Fibroblast of mammary gland (primary cell): Measurements from ENCODE around the gene AFF3.
A peak's percentile ranks its signal among the peaks of the same experiment; 100 is the strongest.

Experiments used
- DNase-seq: peaks from one replicate; pipeline ENCODE4 v3.0.0-alpha.2; 2010; ENCODE audit warnings: low read depth
- H3K4me3 ChIP-seq: 2 replicates; pipeline ENCODE4 v1.5.1; 2011; ENCODE audit warnings: low read depth, mild to moderate bottlenecking, low read length, moderate library complexity; ENCODE audit not compliant: control insufficient read depth
- CTCF ChIP-seq: conservative IDR thresholded peaks from 2 replicates; pipeline ENCODE4 v1.5.1; 2011; ENCODE audit warnings: low read depth, low read length, inconsistent platforms; ENCODE audit not compliant: control insufficient read depth, insufficient read depth

The AFF3 gene

DNA sequence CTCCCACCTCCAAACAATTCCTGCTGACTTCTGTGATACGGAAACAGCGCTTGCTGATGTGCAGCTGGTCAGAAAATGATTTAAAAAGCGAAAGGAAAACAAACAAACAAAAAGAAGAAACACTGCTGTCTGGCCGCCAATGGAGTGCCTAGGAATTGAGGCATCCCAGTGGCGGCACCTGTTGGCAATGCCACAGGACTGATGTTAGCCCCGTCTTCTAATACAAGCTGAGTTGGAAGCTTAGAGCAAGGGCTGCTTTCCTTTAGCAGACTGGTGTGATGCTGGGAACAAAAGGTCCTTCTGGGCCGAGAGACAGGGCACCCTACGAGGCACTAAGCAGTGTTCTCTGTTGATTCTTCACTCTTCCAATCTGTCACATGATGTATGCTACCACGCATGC, 489.0 kb downstream of the AFF3 start:
- TF ChIP-seq CTCF: no peak
- H3K4me3 ChIP-seq: no peak overlapping the region
- DNase-seq: no peak

DNA sequence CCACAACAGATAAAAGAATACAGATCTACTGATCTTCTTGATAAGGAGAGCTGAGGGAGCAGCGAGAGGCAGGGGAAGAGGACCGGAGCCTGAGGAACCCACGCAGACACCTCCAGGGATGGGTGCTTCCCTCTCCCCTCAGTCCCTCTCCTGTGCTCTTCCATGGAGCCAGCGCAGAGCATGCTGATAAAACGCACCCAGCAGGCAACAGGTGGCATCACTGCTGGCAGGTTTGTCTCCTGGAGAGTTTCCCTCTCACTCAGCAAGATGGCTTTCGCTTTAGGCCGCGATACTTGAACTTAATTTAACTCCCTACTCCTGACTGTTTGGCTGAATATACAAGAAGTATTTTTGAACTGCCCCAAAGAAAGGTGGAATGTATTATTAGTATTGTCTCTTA, 489.5 kb downstream of the AFF3 start:
- no peak for TF ChIP-seq CTCF
- H3K4me3 ChIP-seq: no peak overlapping the region
- DNase-seq: no peak

- TF ChIP-seq CTCF: no peak
- no peak for DNase-seq
These were observed 490.3 kb downstream of the AFF3 start for GRCh38 chr2:99651930-99652670.

DNA sequence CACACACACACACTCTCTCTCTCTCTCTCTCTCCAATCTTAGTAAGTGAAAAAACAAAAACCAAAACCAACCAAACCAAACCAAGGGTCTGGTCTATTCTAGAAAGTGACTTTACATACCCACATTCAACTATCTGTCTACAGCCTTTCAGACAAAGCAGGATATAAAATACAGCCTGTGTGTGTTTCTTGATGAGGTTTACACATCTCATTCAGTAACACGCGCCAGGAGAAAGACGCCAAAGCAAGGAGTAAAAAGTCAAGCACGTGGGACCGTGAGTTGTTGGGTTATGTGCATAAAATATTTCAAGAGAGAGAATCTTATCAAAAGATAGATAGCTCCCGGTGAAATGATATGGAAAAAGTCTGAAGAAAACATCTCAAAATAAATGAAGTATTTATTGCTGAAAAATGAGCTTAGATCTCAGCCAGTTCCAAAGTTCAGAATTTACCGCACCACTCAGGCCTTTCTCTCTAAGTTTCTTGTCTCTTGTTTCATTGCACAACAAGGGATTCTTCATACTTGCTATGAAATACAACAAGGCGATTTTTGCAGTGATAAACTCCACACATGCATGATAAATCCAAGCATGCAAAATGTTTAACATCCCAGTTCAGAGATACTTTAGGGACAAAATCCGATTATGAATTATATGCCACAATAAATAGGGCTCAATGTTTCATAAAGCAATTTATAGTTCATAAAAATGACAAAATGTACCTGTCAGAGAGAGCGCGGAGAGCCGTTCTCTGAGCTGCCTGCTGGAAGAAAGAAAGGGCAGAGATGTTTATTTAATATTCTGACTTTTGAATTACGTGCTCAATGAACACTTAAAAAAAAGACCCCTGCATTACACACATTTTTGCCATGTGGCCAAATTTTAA, 493.2 kb downstream of the AFF3 start:
- no peak for DNase-seq
- TF ChIP-seq CTCF: no peak

More at GRCh38 chr2:99651930-99652670, 490.3 kb downstream of the AFF3 start:
- no peak overlapping the region for H3K4me3 ChIP-seq

DNA sequence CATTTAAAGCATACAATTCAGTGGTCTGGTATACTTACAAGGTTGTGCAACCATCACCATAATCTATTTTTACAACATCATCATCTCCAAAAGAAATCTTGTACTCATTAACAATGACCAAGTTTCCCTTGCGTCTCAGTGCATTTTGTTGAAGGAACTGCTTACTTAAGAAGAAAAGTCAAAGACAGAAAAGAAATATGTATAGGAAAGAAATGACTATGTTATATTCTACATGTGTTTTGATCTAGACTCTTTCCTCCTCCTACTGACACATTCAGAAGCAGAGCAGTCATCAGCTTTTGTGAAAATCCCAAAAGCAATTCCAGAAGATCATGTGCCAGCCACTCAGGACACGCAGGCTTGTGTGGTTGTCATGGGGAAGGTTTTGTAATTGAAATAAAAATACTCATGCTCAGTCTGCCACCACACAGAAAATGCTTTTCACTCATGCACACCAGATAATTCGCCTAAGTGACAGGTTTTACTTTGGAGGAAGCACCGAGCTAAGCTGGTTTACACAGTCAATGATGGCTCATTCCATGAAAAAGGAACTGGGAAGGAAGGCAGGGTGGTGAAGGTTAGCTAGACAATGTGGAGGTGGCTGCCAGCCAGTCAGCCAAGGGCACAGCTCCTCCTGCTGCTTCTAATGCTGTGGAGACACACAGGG, 494.1 kb downstream of the AFF3 start:
- DNase-seq: peak; percentile 28
- no peak for TF ChIP-seq CTCF
- H3K4me3 ChIP-seq: no peak overlapping the region

More for the DNA sequence above, 493.2 kb downstream of the AFF3 start:
- H3K4me3 ChIP-seq: no peak overlapping the region

GRCh38 chr2:99645960-99646359, 496.4 kb downstream of the AFF3 start:
- no peak for TF ChIP-seq CTCF
- DNase-seq: no peak
- H3K4me3 ChIP-seq: no peak overlapping the region
